Activated T-cell treated with anti-CD3 and anti-CD28 coated beads, Interleukin-2, amount 50 U/mL, for 24 hours (primary cell): ENCODE measurements around the gene ZBTB44.

Source experiments
- DNase-seq: peaks from one replicate; pipeline ENCODE4 v3.0.0-alpha.2; 2020
- H3K27ac Mint-ChIP-seq: 2 replicates; pipeline ENCODE4 v1.8.0; 2020; ENCODE audit warnings: mild to moderate bottlenecking, mixed read lengths
- H3K27me3 Mint-ChIP-seq: 2 replicates; pipeline ENCODE4 v1.8.0; 2020; ENCODE audit warnings: mixed read lengths
- H3K36me3 Mint-ChIP-seq: 2 replicates; pipeline ENCODE4 v1.8.0; 2020; ENCODE audit warnings: low read depth, mixed read lengths
- H3K4me1 Mint-ChIP-seq: 2 replicates; pipeline ENCODE4 v1.8.0; 2020; ENCODE audit warnings: low read depth, mixed read lengths
- H3K4me3 Mint-ChIP-seq: 2 replicates; pipeline ENCODE4 v1.8.0; 2020; ENCODE audit warnings: mild to moderate bottlenecking, moderate library complexity, mixed read lengths
- H3K9me3 Mint-ChIP-seq: 2 replicates; pipeline ENCODE4 v1.8.0; 2020; ENCODE audit warnings: mixed read lengths

The ZBTB44 gene

DNA sequence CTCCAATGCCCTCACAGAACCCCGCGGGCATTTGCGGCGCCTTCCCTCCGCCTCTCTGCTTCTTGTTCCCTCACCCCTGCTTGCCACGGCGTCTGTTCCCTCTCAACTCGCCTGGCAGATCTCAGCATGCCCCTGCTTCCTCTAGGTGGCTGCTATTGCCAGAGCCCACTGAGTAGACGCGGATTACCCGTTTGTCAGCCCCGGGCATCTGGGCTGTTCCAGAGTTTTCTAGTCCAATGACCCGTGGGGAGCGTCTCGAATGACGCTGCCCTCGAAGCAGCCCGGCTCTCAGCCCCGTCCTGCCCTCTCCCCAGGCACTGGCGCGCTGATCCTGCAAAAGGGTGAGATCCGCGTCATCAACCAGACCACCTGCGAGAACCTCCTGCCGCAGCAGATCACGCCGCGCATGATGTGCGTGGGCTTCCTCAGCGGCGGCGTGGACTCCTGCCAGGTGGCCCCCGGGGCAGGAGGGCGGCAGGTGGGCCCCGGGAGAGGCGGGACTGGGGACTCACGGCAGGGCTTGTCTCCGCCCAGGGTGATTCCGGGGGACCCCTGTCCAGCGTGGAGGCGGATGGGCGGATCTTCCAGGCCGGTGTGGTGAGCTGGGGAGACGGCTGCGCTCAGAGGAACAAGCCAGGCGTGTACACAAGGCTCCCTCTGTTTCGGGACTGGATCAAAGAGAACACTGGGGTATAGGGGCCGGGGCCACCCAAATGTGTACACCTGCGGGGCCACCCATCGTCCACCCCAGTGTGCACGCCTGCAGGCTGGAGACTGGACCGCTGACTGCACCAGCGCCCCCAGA is 105.4 kb downstream of the ZBTB44 start:
- DNase-seq: peak; percentile 19
- no peaks in the 10 kb centered on the region for H3K4me1 Mint-ChIP-seq
- H3K36me3 Mint-ChIP-seq: no peaks in the 10 kb centered on the region
- H3K27me3 Mint-ChIP-seq: no peaks in the 10 kb centered on the region
- no peak overlapping the region for H3K27ac Mint-ChIP-seq
- H3K4me3 Mint-ChIP-seq: no peak overlapping the region
- H3K9me3 Mint-ChIP-seq: no peaks in the 10 kb centered on the region

DNA sequence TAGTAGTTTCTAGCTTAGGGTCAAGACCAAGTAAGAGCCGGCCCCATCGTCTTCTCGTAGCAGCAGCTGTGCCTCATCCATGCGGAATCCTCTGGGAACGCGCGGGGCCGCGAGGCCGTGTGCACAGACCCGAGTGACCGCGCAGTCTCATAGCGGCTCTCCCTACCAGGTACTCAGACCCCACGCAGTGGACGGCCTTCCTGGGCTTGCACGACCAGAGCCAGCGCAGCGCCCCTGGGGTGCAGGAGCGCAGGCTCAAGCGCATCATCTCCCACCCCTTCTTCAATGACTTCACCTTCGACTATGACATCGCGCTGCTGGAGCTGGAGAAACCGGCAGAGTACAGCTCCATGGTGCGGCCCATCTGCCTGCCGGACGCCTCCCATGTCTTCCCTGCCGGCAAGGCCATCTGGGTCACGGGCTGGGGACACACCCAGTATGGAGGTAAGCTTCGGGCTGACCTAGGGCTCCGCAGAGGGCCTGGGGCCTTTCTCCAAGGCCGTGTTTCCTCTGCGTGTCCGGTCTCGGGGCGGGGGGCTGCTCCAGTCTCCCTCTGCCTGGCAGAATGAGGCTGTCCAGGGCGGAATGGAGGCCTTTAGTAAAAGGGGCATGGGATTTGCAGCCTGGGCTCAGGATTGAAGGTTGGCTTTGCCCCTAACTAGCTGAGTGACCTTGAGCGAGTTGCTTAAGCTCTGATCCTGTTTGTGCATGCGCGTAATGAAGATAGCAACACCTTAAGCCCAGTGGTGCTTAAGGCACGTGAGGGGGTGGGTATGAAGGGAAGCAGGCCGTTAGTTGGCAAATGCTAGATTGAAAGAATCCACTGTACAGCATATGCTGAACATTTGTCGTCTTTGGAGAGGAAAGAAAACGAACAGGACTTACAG is 106.2 kb downstream of the ZBTB44 start:
- H3K36me3 Mint-ChIP-seq: no peaks in the 10 kb centered on the region
- H3K27me3 Mint-ChIP-seq: no peaks in the 10 kb centered on the region
- no peak overlapping the region for H3K27ac Mint-ChIP-seq
- peak; percentile 14 for DNase-seq
- H3K4me3 Mint-ChIP-seq: no peak overlapping the region
- H3K9me3 Mint-ChIP-seq: no peaks in the 10 kb centered on the region
- no peaks in the 10 kb centered on the region for H3K4me1 Mint-ChIP-seq

DNA sequence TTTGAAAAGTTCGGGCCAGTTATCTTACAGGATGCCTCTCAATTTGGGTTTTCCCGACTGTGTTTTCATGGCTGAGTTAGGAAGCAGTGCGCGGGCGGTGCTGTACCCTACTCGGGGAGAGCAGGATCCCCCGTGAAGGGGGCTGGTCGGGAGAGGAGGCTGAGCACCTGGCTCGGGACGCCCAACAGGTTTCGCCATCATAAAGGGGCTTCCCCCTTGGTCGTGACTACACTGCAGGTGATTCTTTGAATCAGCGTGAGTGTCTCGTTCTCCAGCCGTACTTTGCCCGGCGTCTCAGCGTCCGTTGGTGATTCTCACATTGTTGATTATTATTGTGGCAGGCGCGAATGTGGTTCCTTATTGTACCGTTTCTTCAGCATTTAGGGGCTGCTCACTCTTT is 108.6 kb downstream of the ZBTB44 start:
- Mint-ChIP-seq H3K4me1 (no peaks in the 10 kb centered on the region), H3K36me3 (no peaks in the 10 kb centered on the region), H3K27me3 (no peaks in the 10 kb centered on the region), H3K4me3 (no peak overlapping the region), H3K27ac (no peak overlapping the region), H3K9me3 (no peaks in the 10 kb centered on the region)
- no peak for DNase-seq

DNA sequence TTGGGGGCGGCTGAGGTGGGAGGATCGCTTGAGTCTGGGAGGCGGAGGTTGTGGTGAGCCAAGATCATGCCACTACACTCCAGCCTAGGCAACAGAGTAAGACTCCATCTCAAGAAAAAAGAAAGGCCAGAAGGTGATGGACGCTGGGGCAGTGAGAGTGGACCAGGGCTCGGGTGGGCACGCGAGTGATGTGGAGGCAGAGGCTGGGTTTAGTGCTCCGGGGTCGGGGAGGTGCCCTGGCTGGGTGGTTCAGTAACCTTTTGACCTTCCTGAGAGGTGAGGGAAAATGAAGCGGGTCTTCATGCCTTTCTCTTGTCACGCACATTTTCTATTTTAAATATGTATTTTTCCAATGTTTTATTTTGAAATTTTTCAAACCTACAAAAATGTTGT is 110.0 kb downstream of the ZBTB44 start:
- no peaks in the 10 kb centered on the region for H3K9me3 Mint-ChIP-seq
- no peak overlapping the region for H3K27ac Mint-ChIP-seq
- no peaks in the 10 kb centered on the region for H3K36me3 Mint-ChIP-seq
- H3K4me3 Mint-ChIP-seq: no peak overlapping the region
- no peak for DNase-seq
- no peaks in the 10 kb centered on the region for H3K27me3 Mint-ChIP-seq
- no peaks in the 10 kb centered on the region for H3K4me1 Mint-ChIP-seq

DNA sequence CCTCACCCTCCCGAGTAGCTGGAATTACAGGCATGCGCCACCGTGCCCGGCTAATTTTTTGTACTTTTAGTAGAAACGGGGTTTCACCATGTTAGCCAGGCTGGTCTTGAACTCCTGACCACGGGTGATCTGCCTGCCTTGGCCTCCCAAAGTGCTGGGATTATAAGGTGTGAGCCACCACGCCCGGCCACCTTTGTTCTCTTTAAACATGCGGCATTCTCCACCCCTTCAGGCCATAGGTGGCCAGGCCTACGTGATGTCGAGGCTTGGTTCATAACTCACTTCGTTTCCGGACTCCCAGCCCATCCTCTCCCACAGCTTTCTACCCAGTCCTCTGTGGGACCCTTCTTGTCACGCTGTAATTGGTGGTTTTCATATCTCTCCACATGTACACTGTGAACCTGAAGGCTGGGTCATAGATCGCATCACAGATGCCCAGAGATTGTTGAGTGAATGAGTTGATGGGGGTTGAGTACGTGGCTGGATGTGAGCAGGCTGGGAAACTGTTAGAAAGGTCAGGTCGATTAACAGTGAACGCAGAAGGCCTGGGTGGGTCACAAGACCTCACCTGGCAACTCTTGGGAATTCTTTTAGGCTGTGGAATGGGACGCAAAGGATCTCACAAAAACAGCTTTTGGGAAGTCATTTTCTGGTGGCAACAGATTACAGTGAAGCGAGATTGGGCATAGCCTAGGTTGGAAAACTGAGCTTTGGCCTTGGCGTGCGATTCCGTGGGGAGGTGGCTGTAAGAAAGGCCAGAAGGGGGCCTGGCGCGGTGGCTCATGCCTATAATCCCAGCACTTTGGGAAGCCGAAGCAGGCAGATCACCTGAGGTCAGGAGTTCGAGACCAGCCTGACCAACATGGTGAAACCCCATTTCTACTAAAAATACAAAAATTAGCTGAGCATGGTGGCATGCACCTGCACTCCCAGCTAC is 110.7 kb downstream of the ZBTB44 start:
- no peak overlapping the region for H3K27ac Mint-ChIP-seq
- no peak overlapping the region for H3K4me3 Mint-ChIP-seq
- no peaks in the 10 kb centered on the region for H3K9me3 Mint-ChIP-seq
- H3K4me1 Mint-ChIP-seq: no peaks in the 10 kb centered on the region
- DNase-seq: no peak
- H3K27me3 Mint-ChIP-seq: no peaks in the 10 kb centered on the region
- no peaks in the 10 kb centered on the region for H3K36me3 Mint-ChIP-seq

DNA sequence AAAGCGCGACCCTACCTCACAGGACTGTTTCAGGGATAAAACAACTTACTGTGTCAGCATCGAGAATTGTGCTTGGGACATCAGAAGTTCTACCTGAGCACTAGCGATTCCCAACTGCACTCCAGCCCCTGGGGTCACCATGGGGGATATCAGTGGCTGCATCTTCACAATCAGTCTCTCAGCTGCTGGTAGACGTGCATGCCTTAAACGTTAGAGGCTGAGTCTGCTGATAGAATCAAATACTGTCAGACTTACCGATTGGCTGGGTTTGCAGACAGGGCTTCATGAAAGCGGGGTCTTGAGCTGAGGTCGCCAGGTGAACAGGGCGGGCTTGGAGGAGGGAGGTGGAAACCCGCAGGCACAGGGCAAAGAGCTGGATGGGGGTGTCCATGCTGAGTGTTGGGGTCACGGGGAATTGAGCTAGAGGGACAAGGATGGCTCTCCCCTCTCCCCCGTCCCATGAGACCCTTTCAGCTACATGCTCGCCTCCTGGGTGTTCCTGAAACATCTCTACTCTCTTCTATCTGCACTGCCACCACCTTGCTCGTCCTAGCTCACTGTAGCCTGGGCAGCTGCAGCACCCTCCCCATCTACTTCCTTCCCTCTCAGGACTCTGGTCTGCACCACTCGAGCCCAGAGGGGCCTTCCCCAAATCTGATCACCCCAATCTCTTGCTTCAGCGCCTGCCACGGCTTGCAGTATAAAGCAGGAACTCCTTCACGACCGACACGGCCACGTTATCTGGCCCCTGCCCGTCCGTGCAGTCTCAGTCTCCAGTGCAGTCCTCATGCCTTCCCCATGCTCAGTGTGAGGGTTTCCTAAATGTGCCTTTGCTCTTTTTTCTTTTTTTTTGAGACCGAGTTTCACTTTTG is 111.7 kb downstream of the ZBTB44 start:
- Mint-ChIP-seq H3K36me3 (no peaks in the 10 kb centered on the region), H3K27ac (no peak overlapping the region), H3K9me3 (no peaks in the 10 kb centered on the region), H3K27me3 (no peaks in the 10 kb centered on the region), H3K4me1 (no peaks in the 10 kb centered on the region), H3K4me3 (no peak overlapping the region)
- DNase-seq: no peak

DNA sequence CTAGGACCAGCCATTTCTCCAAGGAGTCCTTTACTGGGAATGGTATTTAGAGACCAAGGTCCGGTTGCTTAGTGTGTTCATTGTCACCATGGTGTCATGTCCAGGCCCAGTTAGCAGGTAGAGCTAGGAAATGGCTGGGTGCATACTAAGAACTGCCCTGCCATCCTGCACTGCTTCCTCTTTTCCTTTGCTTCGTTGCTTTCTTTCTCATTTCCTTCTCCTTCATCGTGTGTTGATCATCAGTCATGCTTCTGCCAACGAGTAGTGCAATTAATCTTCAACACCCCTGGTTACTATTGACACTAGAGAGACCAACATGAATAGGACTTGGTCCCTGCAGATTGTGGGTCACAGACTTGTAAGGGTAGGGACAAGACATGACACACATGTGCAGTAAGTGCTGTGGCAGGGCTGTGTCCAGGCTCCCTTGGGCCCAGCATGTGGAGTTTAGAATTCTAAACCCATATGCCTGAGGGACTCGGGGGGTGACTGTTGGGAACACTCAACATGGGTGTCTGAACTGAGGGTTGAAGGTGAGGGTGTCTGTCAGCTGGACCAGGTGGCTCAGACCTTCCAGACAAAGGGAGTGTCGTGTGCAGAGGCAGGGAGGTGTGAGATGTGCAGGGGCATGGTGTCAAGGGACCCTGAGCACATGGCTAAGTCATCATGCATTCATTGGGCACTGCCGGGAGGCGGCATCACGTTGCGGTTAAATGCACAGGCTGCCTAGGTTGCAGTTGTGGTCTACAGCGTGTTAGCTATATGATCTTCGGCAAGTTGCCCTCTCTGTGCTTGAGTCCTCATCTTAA is 112.5 kb downstream of the ZBTB44 start:
- Mint-ChIP-seq H3K27ac (no peak overlapping the region), H3K4me3 (no peak overlapping the region), H3K9me3 (no peaks in the 10 kb centered on the region)

DNA sequence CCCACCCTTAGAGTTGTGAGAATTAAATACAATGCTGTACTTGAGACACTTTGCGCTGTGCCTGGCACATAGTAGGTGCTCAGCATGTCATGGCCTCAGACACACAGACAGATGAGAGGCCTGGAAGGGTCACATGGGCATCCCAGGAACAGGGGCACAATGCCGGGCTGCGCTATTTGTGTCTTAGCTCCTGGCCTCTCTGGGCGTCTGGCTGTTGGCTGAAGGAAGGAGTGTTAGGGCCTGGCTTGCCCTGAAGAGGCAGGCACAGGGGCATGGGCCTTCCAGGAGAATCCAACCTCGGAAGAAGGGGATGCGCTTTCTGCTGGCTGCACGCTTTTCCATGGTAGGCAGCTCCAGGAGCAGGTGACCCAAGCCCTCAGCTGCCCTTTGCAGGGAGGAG is 113.7 kb downstream of the ZBTB44 start:
- Mint-ChIP-seq H3K4me1 (no peaks in the 10 kb centered on the region), H3K27me3 (no peaks in the 10 kb centered on the region), H3K27ac (no peak overlapping the region), H3K4me3 (no peak overlapping the region), H3K36me3 (no peaks in the 10 kb centered on the region), H3K9me3 (no peaks in the 10 kb centered on the region)
- DNase-seq: no peak

More for the DNA sequence above, 112.5 kb downstream of the ZBTB44 start:
- DNase-seq: no peak
- no peaks in the 10 kb centered on the region for H3K27me3 Mint-ChIP-seq
- no peaks in the 10 kb centered on the region for H3K36me3 Mint-ChIP-seq
- no peaks in the 10 kb centered on the region for H3K4me1 Mint-ChIP-seq

DNA sequence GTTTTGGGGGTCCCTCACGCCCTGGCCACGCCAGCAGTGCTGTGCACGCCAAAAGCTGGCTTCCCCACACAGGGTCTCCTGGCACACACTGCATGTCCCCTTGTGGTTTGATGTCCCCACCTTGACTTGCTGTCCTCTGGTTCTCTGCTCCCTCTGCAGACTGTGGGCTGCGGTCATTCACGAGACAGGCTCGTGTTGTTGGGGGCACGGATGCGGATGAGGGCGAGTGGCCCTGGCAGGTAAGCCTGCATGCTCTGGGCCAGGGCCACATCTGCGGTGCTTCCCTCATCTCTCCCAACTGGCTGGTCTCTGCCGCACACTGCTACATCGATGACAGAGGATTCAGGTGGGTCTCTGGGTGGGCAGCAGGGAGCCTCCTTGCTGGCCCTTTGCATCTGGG is 114.9 kb downstream of the ZBTB44 start:
- H3K36me3 Mint-ChIP-seq: no peaks in the 10 kb centered on the region
- no peaks in the 10 kb centered on the region for H3K9me3 Mint-ChIP-seq
- H3K4me3 Mint-ChIP-seq: no peak overlapping the region

DNA sequence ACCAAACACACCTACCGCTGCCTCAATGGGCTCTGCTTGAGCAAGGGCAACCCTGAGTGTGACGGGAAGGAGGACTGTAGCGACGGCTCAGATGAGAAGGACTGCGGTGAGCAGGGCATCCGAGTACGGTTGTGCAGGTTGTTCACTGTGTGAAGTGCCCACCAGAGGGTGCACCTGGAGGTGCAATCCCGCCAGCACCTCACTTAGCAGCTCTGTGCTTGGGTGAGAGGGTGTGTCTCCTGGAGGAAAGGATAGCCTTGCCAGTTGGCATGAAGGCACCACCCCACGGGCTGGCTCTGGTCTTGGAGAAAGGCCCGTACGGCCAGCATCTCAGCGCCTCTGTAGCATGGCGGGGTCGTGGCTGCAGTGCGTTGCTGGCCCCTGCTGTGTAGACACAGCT is 115.8 kb downstream of the ZBTB44 start:
- no peaks in the 10 kb centered on the region for H3K4me1 Mint-ChIP-seq
- no peaks in the 10 kb centered on the region for H3K27me3 Mint-ChIP-seq
- no peaks in the 10 kb centered on the region for H3K36me3 Mint-ChIP-seq
- DNase-seq: no peak
- no peaks in the 10 kb centered on the region for H3K9me3 Mint-ChIP-seq
- no peak overlapping the region for H3K4me3 Mint-ChIP-seq
- H3K27ac Mint-ChIP-seq: no peak overlapping the region

More for the DNA sequence above, 114.9 kb downstream of the ZBTB44 start:
- DNase-seq: no peak
- no peaks in the 10 kb centered on the region for H3K4me1 Mint-ChIP-seq
- H3K27ac Mint-ChIP-seq: no peak overlapping the region
- H3K27me3 Mint-ChIP-seq: no peaks in the 10 kb centered on the region

DNA sequence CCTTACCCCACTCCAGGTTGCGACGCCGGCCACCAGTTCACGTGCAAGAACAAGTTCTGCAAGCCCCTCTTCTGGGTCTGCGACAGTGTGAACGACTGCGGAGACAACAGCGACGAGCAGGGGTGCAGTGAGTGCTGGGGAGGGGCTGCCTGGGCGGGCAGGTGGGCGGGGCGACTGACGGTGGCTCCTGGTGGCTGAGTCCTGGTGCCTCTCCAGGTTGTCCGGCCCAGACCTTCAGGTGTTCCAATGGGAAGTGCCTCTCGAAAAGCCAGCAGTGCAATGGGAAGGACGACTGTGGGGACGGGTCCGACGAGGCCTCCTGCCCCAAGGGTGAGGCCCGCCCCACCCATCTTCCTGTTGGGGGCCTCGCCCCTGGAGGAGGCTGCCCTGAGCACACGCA is 116.4 kb downstream of the ZBTB44 start:
- Mint-ChIP-seq H3K27me3 (no peaks in the 10 kb centered on the region), H3K9me3 (no peaks in the 10 kb centered on the region), H3K27ac (no peak overlapping the region), H3K4me1 (no peaks in the 10 kb centered on the region), H3K4me3 (no peak overlapping the region), H3K36me3 (no peaks in the 10 kb centered on the region)
- DNase-seq: no peak

DNA sequence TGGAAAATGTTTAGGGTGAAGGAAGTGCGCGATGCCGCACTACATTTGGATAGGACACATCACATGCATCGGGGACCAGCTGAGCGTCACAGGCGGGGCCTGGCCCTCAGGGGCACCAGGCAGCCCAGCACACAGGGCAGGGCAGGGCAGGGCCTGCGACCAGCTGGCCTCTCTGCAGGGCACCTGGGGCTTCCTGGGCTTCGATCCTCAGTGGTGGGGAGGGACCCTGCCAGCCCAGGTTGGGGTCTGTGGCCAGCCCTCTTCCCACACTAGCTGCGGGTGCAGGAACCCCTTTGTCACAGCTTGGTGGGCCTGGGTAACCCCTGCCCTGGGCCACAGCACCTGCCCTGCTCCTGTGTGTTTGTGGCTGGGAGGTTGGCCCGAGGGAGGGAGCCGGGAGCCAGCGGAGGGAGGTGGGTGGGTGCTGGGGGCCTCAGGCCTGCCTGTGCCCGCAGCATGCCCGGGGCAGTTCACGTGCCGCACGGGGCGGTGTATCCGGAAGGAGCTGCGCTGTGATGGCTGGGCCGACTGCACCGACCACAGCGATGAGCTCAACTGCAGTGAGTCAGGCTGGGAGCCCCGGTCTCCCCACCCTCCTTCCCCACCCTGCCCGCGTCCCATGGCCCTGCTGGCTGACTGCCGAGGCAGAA is 117.2 kb downstream of the ZBTB44 start:
- H3K4me3 Mint-ChIP-seq: no peak overlapping the region
- no peak overlapping the region for H3K27ac Mint-ChIP-seq
- no peaks in the 10 kb centered on the region for H3K9me3 Mint-ChIP-seq
- H3K27me3 Mint-ChIP-seq: no peaks in the 10 kb centered on the region
- no peaks in the 10 kb centered on the region for H3K4me1 Mint-ChIP-seq
- DNase-seq: no peak
- H3K36me3 Mint-ChIP-seq: no peaks in the 10 kb centered on the region
